Articular chondrocyte of knee joint (primary cell): Measurements from ENCODE around the gene TRIM5. TPM values are rescaled to one million over a fixed set of nuclear protein-coding genes. Genes with fewer than 3 reads are reported as not detected.

ENCODE experiments used
- total RNA-seq: library from RNA; depleted of rRNA; stranded (reverse); fragments of >200 nt; gene quantifications from 2 replicates; pipeline ENCODE4 v1.2.3, GENCODE V29; 2012

Gene TRIM5, protein sequence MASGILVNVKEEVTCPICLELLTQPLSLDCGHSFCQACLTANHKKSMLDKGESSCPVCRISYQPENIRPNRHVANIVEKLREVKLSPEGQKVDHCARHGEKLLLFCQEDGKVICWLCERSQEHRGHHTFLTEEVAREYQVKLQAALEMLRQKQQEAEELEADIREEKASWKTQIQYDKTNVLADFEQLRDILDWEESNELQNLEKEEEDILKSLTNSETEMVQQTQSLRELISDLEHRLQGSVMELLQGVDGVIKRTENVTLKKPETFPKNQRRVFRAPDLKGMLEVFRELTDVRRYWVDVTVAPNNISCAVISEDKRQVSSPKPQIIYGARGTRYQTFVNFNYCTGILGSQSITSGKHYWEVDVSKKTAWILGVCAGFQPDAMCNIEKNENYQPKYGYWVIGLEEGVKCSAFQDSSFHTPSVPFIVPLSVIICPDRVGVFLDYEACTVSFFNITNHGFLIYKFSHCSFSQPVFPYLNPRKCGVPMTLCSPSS
- total RNA-seq = 31.6 and 35.8 TPM in 2 replicates

GRCh38 chr11:5684646-5685362 lies at the start of gene TRIM5:
TSS of gene TRIM5 (minus strand) at chr11:5685074. CDS start at chr11:5680177, 4,897 bp downstream.

DNA sequence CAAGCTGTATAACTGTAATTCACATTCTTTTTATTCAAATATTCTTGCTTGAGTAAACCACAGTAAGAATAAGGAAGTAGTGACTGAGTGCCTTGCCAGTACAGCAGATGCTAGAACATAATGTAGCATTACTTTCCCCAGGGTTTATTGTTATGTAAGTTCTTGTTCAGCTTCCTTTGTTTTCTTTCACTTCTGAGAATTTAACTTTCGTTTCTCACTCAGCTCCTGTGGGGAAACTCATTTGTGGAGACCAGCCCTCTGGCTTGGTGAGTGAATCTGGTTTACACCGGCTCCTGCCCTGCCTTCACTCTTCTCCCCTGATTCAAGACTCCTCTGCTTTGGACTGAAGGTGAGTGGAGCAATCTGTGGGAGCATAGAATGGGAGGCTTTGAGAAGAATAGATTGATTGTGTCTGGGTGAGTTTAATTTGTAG lies 4.7 kb upstream of the TRIM5 start, which contains the start of gene TRIM22:
Gene TRIM22 (plus strand): TSS at position 240 of the 433 bp plus-strand sequence. CDS start 6,443 bp downstream, outside the sequence.

GRCh38 chr11:5624489-5625279 lies 60.2 kb downstream of the TRIM5 start, which contains the start of gene TRIM34:
TSS of gene TRIM34 (plus strand) at chr11:5625001. CDS start at chr11:5632332, 7,331 bp downstream.

Other genes with a start within 250 kb of the TRIM5 start
- 0.22 TPM in 1 of 2 replicates, not detected in the other for gene OR51I1, start 243.6 kb downstream of the TRIM5 start, total RNA-seq
- not detected in 2 replicates for gene OR51I2, start 235.8 kb downstream of the TRIM5 start, total RNA-seq
- not detected in 2 replicates for gene OR52D1, start 196.4 kb downstream of the TRIM5 start, total RNA-seq
- 0.11 and 0.13 TPM in 2 replicates for gene UBQLN3, start 175.1 kb downstream of the TRIM5 start, total RNA-seq
- gene UBQLNL, start 168.4 kb downstream of the TRIM5 start, total RNA-seq = 0.39 and 0.65 TPM in 2 replicates
- 0.65 and 1.0 TPM in 2 replicates for gene OR52H1, start 136.5 kb downstream of the TRIM5 start, total RNA-seq
- not detected in 2 replicates for gene OR52B6, start 104.2 kb downstream of the TRIM5 start, total RNA-seq
- gene TRIM6, start 88.4 kb downstream of the TRIM5 start, total RNA-seq = 9.4 and 9.7 TPM in 2 replicates
- gene TRIM34, start 60.1 kb downstream of the TRIM5 start, total RNA-seq = 12.3 and 15.6 TPM in 2 replicates
- 39.1 and 76.3 TPM in 2 replicates for gene TRIM22, start 4.7 kb upstream of the TRIM5 start, total RNA-seq
- gene OR56B1, start 51.4 kb upstream of the TRIM5 start, total RNA-seq = under 0.01 TPM in 1 of 2 replicates, not detected in the other
- gene OR52N4, start 69.2 kb upstream of the TRIM5 start, total RNA-seq = not detected in 2 replicates
- not detected in 2 replicates for gene OR52N5, start 98.3 kb upstream of the TRIM5 start, total RNA-seq
- gene OR52N1, start 106.2 kb upstream of the TRIM5 start, total RNA-seq = not detected in 2 replicates
- not detected in 2 replicates for gene OR52N2, start 123.8 kb upstream of the TRIM5 start, total RNA-seq
- gene OR52E6, start 156.8 kb upstream of the TRIM5 start, total RNA-seq = not detected in 2 replicates
- not detected in 2 replicates for gene OR52E8, start 172.6 kb upstream of the TRIM5 start, total RNA-seq
- gene OR52E4, start 195.6 kb upstream of the TRIM5 start, total RNA-seq = not detected in 2 replicates
- not detected in 2 replicates for gene OR52E5, start 208.1 kb upstream of the TRIM5 start, total RNA-seq